Body of pancreas (tissue), 4 donors: ENCODE results near the gene SLC6A7. TPM values are rescaled to one million over a fixed set of nuclear protein-coding genes. Genes with fewer than 3 reads are reported as not detected.

Source experiments
- ATAC-seq: fragments of 150-250 bp; one replicate; pipeline ENCODE4 v1.9.1; 2016
- DNase-seq, 4 donors: peaks; one replicate each; pipeline ENCODE4 v3.0.0-alpha.2; 2019
- H3K27ac ChIP-seq, 4 donors: fragments of 200-600 bp; sonication (generic); 1 replicate in 3 of 4; 2 replicates in 1 of 4; pipeline versions ENCODE4 v1.5.1 to v1.6.1; 2016 to 2019; ENCODE audit warnings: mild to moderate bottlenecking in 1 of 4, mixed read lengths in 1 of 4, moderate library complexity in 1 of 4
- H3K27me3 ChIP-seq, 2 donors: fragments of 200-600 bp; sonication (generic); one replicate each; pipeline ENCODE4 v1.6.0; 2016; ENCODE audit warnings: mild to moderate bottlenecking in 1 of 2
- H3K36me3 ChIP-seq, 2 donors: fragments of 200-600 bp; sonication (generic); replicated peaks in 1 of 2; 2 replicates each; pipeline ENCODE4 v1.5.1; 2016; ENCODE audit warnings: low read depth in 2 of 2; ENCODE audit not compliant: insufficient read depth in 1 of 2
- H3K4me1 ChIP-seq: fragments of 200-600 bp; sonication (generic); one replicate; pipeline ENCODE4 v1.6.0; 2016
- H3K4me3 ChIP-seq, 2 donors: fragments of 200-600 bp; sonication (generic); 1 replicate in 1 of 2; 2 replicates in 1 of 2; pipeline ENCODE4 v1.5.1; 2016 to 2019
- H3K9me3 ChIP-seq, 3 donors: fragments of 200-600 bp; sonication (generic); 1 replicate in 2 of 3; 2 replicates in 1 of 3; pipeline ENCODE4 v1.5.1; 2016
- POLR2A ChIP-seq, 3 donors: fragments of 450-650 bp; IDR thresholded peaks; one replicate each; pipeline ENCODE4 v1.6.1; 2016; ENCODE audit warnings: antibody characterized with exemption in 3 of 3, mild to moderate bottlenecking in 2 of 3
- WGBS, 2 donors: methylation state at CpG; one replicate each; pipeline ENCODE4 v1.1.5; 2017; 5-methylcytosine and 5-hydroxymethylcytosine counted together
- intact Hi-C: fragments of 100-400 bp; cut with DNase I; formaldehyde crosslinking; loops from one replicate; pipeline ENCODE4 v1.15.1; 2023
- total RNA-seq, 2 donors: library from RNA; depleted of rRNA; stranded (reverse); fragments of >200 nt; gene quantifications; one replicate each; pipeline ENCODE4 v1.1.0, GENCODE V29; 2016
- TF ChIP-seq, protein P1 (sequence below), 7 experiments: fragments of 450-650 bp in 4 of 7; fragments of 200-600 bp in 3 of 7; sonication (generic) in 3 of 7; IDR thresholded peaks; one replicate each; pipeline ENCODE4 v1.5.1; 2016 to 2019; ENCODE audit warnings: antibody characterized with exemption in 7 of 7

SLC6A7 gene
- total RNA-seq, 2 donors from 2014 or later: not detected

DNA sequence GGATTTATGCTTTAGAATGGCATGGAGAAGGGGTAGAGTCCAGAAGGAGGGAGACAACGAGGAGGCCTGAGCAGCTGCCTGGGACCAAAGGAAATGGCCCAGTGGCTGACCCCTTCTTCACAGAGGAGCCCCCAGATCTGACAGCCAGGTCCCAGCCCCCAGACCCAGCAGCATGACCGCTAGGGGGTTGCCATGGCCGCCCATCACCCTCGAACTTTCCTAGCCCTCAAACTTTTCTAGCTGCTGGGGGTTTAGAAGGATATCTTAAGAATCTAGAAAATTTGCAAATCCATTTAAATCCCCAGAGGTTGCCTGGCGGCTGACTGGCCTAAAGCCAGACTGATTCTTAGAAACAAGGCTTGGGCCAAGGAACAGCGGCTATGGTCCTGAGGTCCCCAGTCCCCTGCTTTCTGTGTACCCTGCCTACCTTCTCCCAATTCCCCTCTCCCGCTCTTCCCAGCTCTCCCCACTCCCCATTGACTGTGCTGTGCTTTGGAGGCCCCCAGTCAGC is 35.2 kb upstream of the SLC6A7 start:
- intact Hi-C loops: loop anchor here (10.0 kb wide), 1 partner anchor 280 kb away; no protein-coding TSS in a partner anchor
- H3K9me3 ChIP-seq: no peaks in the 10 kb centered on the region
- peak in 1 of 3 donors; percentile 1 for TF ChIP-seq POLR2A (IDR thresholded peaks at IDR 0.05)
- TF ChIP-seq, protein P1, sequence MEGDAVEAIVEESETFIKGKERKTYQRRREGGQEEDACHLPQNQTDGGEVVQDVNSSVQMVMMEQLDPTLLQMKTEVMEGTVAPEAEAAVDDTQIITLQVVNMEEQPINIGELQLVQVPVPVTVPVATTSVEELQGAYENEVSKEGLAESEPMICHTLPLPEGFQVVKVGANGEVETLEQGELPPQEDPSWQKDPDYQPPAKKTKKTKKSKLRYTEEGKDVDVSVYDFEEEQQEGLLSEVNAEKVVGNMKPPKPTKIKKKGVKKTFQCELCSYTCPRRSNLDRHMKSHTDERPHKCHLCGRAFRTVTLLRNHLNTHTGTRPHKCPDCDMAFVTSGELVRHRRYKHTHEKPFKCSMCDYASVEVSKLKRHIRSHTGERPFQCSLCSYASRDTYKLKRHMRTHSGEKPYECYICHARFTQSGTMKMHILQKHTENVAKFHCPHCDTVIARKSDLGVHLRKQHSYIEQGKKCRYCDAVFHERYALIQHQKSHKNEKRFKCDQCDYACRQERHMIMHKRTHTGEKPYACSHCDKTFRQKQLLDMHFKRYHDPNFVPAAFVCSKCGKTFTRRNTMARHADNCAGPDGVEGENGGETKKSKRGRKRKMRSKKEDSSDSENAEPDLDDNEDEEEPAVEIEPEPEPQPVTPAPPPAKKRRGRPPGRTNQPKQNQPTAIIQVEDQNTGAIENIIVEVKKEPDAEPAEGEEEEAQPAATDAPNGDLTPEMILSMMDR (IDR thresholded peaks at IDR 0.05): no peak
- H3K4me3 ChIP-seq: no peak overlapping the region
- 68% methylated on average over 6 to 7 of the region's 7 CpGs for WGBS, 2 donors
- no peak for ATAC-seq
- no peaks in the 10 kb centered on the region for H3K36me3 ChIP-seq
- no peaks in the 10 kb centered on the region for H3K27me3 ChIP-seq
- peak overlapping the region in 2 of 4 donors; percentile 9 to 34 for H3K27ac ChIP-seq
- no peak for DNase-seq
- H3K4me1 ChIP-seq: no peaks in the 10 kb centered on the region

DNA sequence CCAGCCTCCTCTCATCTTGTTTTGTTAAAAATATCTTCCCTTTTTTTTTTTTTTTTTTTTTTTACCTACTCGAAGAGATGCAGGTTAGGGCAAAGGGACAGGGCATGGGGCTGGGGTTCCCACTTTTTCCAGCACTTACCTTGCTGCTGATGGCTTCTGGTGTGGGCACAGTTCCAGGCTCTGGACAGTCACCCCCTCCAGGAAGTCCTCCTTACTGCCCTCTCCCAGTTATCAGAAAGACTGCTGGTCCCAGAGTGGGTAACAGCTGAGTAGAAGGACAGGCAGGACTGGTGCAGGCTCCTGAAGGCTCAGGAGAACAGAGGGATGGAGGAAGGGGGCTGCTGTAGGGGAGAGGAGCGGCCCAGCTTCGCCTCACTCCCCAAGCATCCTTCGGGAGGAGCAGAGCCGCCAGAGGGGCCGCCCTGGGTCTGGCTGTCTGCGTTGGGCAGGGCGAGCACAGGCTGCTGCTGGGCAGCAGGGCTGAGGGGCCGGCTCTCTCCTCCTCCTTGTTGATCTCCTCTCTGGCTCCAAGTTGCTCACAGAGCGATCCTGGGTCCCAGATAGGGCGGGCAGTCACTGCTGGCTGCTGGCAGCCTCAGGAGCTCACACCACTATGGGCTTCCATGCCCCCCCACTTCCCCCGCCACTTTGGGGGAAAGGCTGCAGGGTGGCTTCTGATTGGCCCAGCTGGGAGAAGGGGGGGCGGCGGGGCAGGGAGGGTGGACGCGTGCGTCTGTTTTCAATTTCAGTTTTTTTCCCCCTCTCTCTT is 34.4 kb upstream of the SLC6A7 start, which contains the start of gene PDGFRB:
PDGFRB (minus strand) TSS at position 588 of the 769 bp plus-strand sequence. CDS start 18,798 bp downstream, outside the sequence.
- intact Hi-C loops: loop anchor here (10.0 kb wide), 1 partner anchor 279 kb away; no protein-coding TSS in a partner anchor
- peak in 2 of 3 donors; percentile 45 to 49 for TF ChIP-seq POLR2A (IDR thresholded peaks at IDR 0.05)
- TF ChIP-seq, protein P1 (IDR thresholded peaks at IDR 0.05): no peak
- Histone ChIP-seq H3K4me3 (no peak within 1 kb of the TSS), H3K36me3 (no peaks in the 10 kb centered on the region), H3K27ac (peak within 1 kb of the TSS in 2 of 4 donors; percentile 40 to 44), H3K9me3 (no peaks in the 10 kb centered on the region), H3K27me3 (no peaks in the 10 kb centered on the region), H3K4me1 (no peaks in the 10 kb centered on the region)
- ATAC-seq (peak; percentile 56), DNase-seq (peak; percentile 48 to 63 (median 54))
- 22 to 23% methylated on average over 15 to 17 of the region's 17 CpGs for WGBS, 2 donors

DNA sequence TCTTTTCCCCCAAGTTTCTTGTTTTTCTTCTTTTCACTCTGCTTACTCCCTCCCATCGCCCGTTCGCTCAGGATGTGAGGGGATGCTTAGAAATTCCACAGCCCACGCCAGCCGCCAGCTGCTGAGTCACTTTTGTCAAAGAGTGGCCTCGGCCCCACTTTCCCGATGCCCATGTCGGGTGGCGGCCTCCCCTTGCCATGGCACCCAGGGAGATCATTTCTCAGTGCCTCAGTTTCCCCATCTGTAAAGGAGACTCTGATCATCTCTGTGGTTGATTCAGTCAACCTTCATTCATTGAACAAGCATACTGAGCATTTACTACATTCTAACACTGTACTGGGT is 33.9 kb upstream of the SLC6A7 start:
- Histone ChIP-seq H3K4me3 (no peak overlapping the region), H3K27ac (peak overlapping the region in 1 of 4 donors; percentile 44), H3K36me3 (no peaks in the 10 kb centered on the region), H3K4me1 (no peaks in the 10 kb centered on the region), H3K27me3 (no peaks in the 10 kb centered on the region), H3K9me3 (no peaks in the 10 kb centered on the region)
- TF ChIP-seq, protein P1 (IDR thresholded peaks at IDR 0.05): no peak
- TF ChIP-seq POLR2A (IDR thresholded peaks at IDR 0.05): no peak
- no peak for DNase-seq
- 17 to 33% methylated on average over 9 of the region's 9 CpGs for WGBS, 2 donors
- no peak for ATAC-seq
- intact Hi-C loops: loop anchor here (10.0 kb wide), 1 partner anchor 279 kb away; no protein-coding TSS in a partner anchor

DNA sequence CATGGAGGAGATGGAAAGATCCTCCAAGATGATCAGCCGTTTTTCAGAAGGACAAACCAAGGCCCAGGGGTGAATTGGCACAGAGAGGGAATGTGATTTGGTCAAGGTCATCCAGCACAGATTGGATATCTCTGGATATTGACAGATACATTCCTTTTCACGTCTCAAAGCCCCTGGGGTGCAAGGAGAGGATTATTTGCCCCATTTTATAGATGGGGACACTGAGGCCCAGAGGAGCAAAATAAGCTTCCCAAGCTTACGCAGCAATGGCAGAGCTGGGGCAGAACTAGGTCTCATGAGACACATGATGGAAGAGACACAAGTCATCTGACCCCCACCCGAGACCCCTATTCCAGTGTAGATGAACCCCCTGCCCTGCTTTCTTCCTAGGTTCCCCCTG is 33.3 kb upstream of the SLC6A7 start:
- ATAC-seq (no peak), DNase-seq (no peak)
- Histone ChIP-seq H3K27ac (peak overlapping the region in 1 of 4 donors; percentile 44), H3K9me3 (no peaks in the 10 kb centered on the region), H3K27me3 (no peaks in the 10 kb centered on the region), H3K4me1 (no peaks in the 10 kb centered on the region), H3K36me3 (no peaks in the 10 kb centered on the region), H3K4me3 (no peak overlapping the region)
- TF ChIP-seq, protein P1 (IDR thresholded peaks at IDR 0.05): no peak
- no peak for TF ChIP-seq POLR2A (IDR thresholded peaks at IDR 0.05)
- intact Hi-C loops: loop anchor here (10.0 kb wide), 1 partner anchor 278 kb away; no protein-coding TSS in a partner anchor
- 39 to 55% methylated on average over 4 of the region's 4 CpGs for WGBS, 2 donors
